ENCODE measurements around the gene GSPT2.
A peak's percentile ranks its signal among the peaks of the same experiment; 100 is the strongest.
"Not testable (repeated sequence)": the region's sequence is repeated elsewhere in the genome, so short reads cannot be mapped to it uniquely, and the experiment has no call there.

GSPT2 gene

DNA sequence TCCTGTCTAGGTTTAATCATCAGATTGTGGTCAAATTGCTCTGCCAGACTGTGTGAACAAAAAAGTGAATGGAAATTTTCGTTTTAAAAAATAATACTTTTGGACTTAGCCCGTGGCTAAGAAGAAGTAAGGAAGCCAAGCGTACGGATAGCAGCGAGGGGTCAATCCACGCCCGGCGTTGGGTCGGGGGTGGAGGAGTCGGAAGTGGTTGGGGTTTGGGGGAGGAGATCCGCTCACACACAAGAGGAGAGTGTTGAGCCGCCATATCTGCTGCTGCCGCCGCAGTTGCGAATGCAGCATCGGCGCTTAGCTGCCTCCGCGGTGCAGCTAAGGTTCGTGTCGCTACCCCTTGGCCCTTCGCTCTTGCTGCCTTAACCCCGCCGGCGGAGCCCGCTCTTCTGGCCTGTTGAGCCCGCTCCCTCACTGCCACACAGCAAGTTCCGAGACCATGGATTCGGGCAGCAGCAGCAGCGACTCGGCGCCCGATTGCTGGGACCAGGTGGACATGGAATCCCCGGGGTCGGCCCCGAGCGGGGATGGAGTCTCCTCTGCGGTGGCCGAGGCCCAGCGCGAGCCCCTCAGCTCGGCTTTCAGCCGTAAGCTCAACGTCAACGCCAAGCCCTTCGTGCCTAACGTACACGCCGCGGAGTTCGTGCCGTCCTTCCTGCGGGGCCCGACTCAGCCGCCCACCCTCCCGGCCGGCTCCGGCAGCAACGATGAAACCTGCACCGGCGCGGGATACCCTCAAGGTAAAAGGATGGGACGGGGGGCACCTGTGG lies at the start of gene GSPT2:
GSPT2 (plus strand) TSS at position 264 of the 779 bp plus-strand sequence; CDS start at position 449, 185 bp downstream.
- peak; percentile 43 to 54 (median 52) for DNase-seq (ENCODE audit: low read depth in 2 of 3, low spot score in 1 of 3)

DNA sequence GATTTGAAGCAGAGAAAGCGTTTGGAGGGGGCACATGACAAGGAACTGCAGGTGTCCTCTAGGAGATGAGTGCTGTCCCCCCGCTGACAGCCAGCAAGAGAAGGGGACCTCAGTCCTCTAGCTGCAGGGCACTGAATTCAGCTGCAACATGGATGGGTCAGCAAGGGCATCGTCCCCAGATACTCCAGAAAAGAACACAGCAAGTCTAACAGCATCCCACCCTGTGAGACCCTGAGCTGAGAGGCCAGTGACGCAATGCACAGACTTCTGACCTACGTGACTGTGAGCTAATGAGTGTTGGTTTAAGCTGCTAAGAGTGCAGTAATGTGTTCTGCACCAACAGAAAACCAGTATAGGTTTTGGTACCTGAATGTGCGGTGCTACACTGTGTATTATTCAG lies 49.0 kb upstream of the GSPT2 start:
- no peak for DNase-seq (ENCODE audit: low read depth in 2 of 3, low spot score in 1 of 3)

DNA sequence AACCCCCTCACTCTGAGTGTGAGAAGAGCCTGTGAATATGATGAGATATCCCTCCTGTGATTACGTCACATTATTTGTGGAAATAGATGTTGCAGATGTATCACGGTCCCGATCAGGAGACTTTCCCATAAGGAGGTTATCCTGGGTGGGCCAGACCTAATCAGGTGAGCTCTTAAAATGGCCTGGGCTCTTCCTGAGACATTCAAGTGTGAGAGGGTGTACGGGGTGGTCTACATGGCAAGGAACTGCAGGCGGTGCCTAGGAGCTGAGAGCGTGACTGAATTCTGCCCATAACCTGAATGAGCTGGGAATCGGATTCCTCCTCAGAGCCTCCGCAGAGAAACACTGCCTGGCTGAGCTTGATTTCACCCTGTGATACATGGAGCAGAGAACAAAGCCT lies 45.8 kb upstream of the GSPT2 start:
- DNase-seq (ENCODE audit: low read depth in 2 of 3, low spot score in 1 of 3): no peak

DNA sequence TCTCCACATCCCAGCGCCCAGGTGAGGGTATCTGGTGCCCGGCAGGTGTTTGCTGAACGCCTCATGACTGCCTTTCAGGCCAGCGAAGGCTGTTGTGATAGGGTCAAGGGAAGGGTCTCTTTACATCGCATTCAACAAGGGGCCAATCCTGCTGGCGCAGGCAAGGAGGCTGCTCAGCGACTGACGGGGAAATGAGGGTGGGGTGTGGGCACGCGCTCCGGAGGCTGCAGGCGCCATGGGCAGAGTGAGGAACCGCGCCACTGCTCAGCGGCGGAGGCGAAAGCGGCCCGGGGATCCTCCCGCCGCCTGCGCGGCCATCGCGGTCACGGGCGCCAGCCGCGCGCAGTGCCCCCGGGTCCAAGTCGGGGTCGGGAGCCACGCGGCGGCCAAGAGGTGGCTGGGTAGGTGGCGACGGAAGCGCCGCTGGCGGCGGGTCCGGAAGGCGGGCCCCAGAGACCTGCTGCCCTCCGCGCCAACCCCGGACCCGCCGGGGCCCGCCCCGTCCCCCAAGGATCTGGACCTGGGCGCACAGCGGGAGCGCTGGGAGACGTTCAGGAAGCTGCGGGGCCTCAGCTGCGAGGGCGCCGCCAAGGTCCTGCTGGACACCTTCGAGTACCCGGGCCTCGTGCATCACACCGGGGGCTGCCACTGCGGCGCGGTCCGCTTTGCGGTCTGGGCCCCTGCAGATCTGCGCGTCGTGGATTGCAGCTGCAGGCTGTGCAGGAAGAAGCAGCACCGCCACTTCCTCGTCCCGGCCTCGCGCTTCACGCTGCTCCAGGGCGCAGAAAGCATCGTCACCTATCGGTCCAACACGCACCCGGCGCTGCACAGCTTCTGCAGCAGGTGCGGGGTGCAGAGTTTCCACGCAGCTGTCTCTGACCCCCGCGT lies 32.7 kb upstream of the GSPT2 start, which contains the start of gene CENPVL1:
CENPVL1 (plus strand) TSS at position 236 of the 888 bp plus-strand sequence; CDS start at position 236, 0 bp downstream.
- not testable (repeated sequence) for DNase-seq (ENCODE audit: low read depth in 2 of 3, low spot score in 1 of 3)

DNA sequence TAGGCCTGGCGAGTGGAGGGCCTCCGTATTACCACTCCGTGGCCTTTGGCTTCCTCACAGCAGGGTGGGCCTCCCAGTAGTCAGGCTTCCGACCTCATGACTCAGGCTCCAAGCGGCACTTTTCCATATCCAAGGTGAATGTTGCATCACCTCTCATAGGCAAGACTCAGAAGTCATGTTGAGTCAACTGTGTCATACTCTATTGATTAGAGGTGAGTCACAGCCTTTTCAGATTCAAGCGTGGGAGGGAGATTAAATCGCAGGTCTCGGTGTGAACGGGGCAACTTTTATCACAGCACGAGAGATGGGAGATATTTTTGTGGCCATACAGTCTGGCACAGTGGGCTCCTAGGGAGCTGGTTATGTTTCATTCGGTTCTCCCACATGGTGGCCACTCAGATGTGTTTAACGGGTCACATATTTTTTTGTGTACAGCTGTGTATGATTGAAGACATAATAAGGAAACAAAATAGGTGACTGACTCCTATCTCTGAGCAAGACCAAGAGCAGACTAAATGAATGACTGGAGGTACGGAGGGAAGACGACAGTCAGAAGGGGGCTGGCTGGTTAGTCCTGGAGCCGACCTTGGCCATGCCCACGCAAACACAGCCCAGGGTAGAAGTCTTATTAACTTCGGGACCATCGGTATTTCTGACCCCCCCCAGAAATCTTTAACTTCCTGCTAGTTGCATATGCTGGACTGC lies 30.1 kb upstream of the GSPT2 start:
- DNase-seq (ENCODE audit: low read depth in 2 of 3, low spot score in 1 of 3): not testable (repeated sequence)

DNA sequence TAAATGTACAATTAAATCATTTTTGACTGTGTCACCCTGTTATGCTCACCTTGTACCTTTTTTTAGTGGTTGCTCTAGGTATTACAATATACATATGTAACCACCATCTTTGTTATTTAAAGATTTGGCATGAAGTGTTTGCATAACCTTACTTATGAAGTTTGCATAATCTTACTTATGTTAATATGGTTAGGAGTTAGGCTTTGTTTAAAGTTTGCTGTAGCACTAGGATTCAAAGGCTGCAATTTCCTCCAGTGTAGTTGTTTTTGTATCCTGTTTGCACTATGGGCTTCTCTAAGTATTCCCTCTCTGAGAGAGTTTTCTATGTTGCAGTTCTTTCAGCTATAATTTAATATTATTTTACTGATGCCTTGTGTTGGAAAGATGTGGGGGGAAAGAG lies 15.0 kb upstream of the GSPT2 start:
- DNase-seq (ENCODE audit: low read depth in 2 of 3, low spot score in 1 of 3): no peak

DNA sequence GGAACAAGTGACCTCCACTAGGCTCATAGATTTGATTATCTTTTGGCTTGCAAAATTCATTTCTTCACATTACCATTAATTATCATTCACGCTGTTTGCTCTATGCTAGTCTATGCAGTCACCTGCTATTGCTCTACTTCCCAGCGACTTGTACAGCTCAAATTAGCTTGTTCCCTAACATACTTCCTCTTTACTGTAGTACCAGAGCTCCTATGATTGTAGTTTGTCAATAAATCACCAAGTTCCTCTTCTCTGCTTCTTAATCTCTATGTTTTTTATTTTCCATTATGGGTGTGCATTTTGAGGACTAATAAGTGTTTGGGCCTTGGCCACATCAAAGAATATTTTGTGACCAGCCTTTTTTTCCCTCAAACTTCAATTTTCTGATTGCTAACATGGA lies 6.2 kb upstream of the GSPT2 start:
- DNase-seq (ENCODE audit: low read depth in 2 of 3, low spot score in 1 of 3): no peak

DNA sequence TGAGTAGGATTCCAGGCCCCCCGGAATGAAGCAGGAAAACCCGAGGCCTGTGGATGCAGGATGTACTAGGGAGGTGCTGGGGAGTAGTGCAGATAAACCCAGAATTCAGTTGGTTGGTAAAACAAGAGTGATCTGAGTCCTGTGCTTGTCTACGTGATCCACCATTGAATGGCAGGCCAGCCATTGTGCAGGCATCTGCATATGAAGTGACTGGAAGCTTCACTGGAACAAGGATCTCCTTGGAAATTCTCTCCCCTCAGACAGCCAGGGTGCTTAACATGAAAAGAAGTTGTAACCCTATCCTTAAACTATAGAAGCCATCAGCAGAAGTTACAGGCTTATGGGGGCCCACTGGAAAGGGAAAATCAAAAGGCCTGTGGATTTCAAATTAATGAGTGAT lies 656 bp upstream of the GSPT2 start:
- no peak for DNase-seq (ENCODE audit: low read depth in 2 of 3, low spot score in 1 of 3)

DNA sequence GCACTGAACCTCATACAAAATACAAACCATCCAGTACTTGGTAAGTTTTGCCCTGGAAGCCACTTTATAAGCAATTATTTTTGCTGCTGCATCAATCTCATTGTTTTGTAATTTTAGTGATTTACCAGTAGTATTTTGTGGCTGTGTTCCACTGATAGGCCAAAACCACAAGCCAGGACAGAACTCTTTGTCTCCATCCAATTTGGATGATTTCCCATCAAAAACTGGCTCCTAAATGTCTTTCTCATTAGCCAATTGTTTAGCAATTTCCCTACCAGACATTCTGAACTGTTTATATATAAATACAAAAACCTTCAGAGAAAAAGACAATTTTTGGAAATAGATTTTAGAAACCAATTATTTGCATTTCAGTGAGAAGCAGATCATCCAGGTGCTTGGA lies 4.4 kb downstream of the GSPT2 start:
- no peak for DNase-seq (ENCODE audit: low read depth in 2 of 3, low spot score in 1 of 3)

DNA sequence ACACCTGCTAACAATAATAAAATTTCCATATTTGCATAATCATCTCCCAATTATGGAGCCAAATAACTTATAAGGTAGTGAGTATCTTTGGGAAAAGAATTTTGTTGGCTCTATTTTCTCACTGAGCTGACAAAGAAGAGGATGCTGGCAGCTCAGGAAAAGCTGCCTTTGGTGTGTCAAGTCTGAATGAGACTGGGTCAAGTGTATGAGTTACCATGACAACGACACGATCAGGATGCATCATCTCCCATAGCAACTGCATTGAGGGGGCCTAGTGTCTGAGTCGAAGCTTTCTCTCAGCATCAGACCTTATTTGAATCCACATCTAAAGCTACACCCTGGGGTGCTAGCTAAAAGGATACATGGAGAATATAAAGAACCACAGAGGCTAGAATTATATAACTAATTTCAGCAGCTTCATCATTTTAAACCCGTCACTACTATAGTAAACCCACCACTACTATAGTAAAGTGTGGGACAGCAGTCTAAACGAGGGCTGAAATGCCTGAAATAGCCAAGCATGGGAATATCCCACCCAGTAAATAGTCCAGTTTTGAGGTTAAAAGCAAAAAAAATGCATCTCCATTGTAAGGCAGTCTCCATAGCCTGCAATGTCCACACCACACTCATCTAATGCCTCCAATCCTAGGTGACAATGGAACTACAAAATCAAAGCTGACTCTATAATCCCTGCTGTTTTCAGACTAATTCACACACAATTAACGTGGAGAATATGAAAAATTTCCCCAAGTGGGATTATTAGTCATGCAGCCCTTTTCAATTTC lies 16.0 kb downstream of the GSPT2 start:
- no peak for DNase-seq (ENCODE audit: low read depth in 2 of 3, low spot score in 1 of 3)

DNA sequence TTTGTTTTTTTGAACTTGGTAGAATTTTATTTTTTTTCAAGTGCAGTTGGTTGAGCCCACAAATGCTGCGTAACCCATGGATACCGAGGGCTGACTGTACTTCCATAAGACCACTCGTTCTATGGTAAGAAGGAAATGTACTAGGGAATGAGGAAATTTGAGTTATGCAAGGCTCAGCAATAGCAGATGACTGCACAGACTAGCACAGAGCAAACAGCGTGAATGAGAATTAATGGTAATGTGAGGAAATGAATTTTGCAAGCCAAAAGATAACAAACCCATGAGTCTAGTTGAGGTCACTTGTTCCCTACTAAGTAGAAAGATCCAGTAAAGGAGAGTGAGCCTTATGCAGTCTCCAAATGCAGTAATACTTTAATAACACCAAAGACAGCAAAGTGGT lies 17.4 kb downstream of the GSPT2 start:
- no peak for DNase-seq (ENCODE audit: low read depth in 2 of 3, low spot score in 1 of 3)

DNA sequence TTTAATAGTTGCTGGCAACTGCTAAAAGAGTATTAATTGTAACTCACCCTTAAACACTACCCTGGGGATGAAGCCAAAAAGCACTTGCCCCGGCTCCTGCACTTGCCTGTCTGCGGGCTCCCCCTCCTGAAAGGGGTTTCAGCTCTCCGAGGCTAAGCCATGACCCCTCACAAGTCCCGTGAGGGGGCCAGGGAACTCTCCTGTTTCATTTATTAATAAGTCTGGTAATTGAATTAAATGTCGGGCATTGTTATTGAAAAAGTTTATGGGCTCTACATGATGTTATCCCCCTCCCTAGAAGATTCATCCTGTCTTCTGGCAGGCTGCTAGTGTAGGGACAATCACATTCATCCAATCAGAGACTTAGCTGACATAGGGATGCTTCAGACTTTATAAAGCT lies 23.3 kb downstream of the GSPT2 start:
- DNase-seq (ENCODE audit: low read depth in 2 of 3, low spot score in 1 of 3): no peak

DNA sequence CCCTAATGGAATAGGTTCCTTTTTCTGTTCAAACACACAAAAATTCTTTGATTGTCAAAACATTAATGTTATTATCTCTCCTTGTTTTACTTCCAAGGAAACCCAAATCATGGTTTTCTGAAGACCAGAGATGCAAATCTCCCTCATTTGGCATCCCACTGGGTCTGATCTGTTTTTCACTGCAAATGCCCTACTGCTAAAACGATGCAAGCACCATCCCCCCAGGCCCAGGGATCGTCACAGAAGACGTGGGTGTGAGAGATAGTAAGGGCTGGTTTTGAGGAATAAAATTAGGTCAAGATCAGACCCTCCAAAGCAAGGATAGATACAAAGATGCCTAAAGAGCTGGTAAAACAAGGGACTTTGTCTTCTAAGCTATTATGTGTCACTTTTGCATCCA lies 33.6 kb downstream of the GSPT2 start:
- no peak for DNase-seq (ENCODE audit: low read depth in 2 of 3, low spot score in 1 of 3)

DNA sequence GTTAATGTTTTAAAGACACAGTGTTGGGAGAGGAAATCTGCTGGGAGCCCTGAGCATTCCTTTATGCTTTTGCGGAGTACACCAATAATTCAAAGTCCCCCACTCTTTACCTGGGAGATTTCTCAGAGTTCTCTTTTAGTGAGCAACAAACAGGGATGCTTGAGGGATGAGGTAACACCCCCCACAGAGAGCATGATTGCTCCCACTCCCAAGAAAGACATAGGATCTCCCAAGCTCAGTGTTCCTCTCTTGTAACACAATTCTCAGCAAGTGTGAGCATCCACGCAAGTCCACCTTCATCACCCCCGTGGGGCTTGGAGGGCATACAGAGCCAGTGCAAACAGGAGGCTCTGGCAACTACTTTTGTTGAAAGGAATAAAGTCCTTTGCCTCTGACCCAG lies 36.1 kb downstream of the GSPT2 start:
- DNase-seq (ENCODE audit: low read depth in 2 of 3, low spot score in 1 of 3): no peak

DNA sequence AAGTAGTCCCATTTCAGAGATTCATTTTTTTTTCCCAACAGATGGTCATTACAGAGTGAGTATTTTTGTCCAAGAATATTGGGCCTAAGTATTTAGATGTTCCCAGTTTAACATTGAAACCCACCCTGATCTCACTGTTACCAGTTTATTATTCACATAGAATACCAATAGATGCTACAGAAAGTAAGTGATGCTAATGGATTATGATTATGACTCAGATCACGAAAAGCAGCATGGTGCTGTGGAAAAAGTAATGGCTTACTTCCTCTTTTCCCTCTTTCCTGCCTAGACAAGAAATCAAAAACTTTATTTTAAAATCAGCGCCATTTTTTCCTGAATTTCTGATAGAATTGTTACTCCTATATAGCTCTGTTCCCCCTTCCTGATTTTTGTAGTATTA lies 51.9 kb downstream of the GSPT2 start:
- DNase-seq (ENCODE audit: low read depth in 2 of 3, low spot score in 1 of 3): no peak

All from stimulated activated CD4-positive, alpha-beta T cell treated with anti-CD3 and anti-CD28 coated beads, Interleukin-12 subunit alpha, Interleukin-12 subunit beta, amount 100 ng/mL, for 48 hours (primary cell).